OCI-LY7 (cell line): ENCODE measurements around the gene ST8SIA2.

Source experiments
- EZH2phosphoT487 ChIP-seq: fragments of 200-600 bp; sonication (generic); IDR thresholded peaks from 2 replicates; pipeline ENCODE4 v1.6.1; 2018; ENCODE audit warnings: low read depth, borderline replicate concordance, mild to moderate bottlenecking, mixed run types, antibody characterized with exemption, low read length, moderate library complexity, mixed read lengths
- TF ChIP-seq, protein P1 (sequence below): fragments of 200-600 bp; sonication (generic); conservative IDR thresholded peaks from 2 replicates; pipeline ENCODE4 v1.5.1; 2014; ENCODE audit warnings: mild to moderate bottlenecking, antibody characterized with exemption, low read length, moderate library complexity, mixed read lengths

DNA sequence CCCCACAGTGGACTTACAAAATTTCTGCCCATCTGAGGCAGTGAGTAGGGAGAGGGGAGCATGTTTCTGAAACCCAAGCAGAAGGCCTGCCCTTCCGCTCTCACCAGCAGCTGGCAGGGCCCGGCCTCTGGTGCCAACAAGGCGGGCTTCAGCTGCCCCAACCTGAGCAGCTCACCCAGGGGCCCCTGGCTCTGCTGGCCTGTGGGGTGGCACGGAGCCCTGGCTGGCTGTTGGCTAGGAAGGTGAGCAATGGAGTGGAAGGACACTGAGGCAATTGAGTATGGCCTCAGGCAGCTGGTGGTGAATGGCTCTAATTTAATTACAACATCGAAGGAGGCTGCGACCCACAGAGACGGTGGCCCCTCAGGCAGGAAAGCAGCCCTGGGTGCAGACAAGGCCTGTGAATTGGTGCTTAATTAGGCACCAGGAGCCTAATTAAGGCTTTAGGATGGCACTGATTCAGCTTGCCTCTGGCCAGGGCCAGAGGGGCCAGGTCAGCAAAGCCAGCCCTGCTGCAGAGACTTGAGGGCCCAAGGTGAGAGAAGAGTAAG is 60.9 kb downstream of the ST8SIA2 start:
- TF ChIP-seq, protein P1, sequence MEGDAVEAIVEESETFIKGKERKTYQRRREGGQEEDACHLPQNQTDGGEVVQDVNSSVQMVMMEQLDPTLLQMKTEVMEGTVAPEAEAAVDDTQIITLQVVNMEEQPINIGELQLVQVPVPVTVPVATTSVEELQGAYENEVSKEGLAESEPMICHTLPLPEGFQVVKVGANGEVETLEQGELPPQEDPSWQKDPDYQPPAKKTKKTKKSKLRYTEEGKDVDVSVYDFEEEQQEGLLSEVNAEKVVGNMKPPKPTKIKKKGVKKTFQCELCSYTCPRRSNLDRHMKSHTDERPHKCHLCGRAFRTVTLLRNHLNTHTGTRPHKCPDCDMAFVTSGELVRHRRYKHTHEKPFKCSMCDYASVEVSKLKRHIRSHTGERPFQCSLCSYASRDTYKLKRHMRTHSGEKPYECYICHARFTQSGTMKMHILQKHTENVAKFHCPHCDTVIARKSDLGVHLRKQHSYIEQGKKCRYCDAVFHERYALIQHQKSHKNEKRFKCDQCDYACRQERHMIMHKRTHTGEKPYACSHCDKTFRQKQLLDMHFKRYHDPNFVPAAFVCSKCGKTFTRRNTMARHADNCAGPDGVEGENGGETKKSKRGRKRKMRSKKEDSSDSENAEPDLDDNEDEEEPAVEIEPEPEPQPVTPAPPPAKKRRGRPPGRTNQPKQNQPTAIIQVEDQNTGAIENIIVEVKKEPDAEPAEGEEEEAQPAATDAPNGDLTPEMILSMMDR: no peak
- no peak for TF ChIP-seq EZH2phosphoT487
